ENCODE results near the gene ITGA8.

GRCh38 chr10:15684768-15685167 is 35.0 kb downstream of the ITGA8 start:
- TF ChIP-seq, protein P1, sequence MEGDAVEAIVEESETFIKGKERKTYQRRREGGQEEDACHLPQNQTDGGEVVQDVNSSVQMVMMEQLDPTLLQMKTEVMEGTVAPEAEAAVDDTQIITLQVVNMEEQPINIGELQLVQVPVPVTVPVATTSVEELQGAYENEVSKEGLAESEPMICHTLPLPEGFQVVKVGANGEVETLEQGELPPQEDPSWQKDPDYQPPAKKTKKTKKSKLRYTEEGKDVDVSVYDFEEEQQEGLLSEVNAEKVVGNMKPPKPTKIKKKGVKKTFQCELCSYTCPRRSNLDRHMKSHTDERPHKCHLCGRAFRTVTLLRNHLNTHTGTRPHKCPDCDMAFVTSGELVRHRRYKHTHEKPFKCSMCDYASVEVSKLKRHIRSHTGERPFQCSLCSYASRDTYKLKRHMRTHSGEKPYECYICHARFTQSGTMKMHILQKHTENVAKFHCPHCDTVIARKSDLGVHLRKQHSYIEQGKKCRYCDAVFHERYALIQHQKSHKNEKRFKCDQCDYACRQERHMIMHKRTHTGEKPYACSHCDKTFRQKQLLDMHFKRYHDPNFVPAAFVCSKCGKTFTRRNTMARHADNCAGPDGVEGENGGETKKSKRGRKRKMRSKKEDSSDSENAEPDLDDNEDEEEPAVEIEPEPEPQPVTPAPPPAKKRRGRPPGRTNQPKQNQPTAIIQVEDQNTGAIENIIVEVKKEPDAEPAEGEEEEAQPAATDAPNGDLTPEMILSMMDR (IDR thresholded peaks at IDR 0.05), result no peak
- TF ChIP-seq POLR2AphosphoS5 (IDR thresholded peaks at IDR 0.05), result no peak
